ENCODE measurements around the gene PLPPR3.

PLPPR3 gene

GRCh38 chr19:792306-792885 is 29.4 kb downstream of the PLPPR3 start (continued):
- TF ChIP-seq CSRNP3 (CRISPR knock-in tag; IDR thresholded peaks at IDR 0.05) (no peak), OSR1 (CRISPR knock-in tag; IDR thresholded peaks at IDR 0.05) (no peak), BACH2 (CRISPR knock-in tag; IDR thresholded peaks at IDR 0.05; ENCODE audit: borderline replicate concordance) (no peak)

GRCh38 chr19:791567-792305 is 30.0 kb downstream of the PLPPR3 start:
- no peak for TF ChIP-seq PPARA (CRISPR knock-in tag; IDR thresholded peaks at IDR 0.05; ENCODE audit: borderline replicate concordance)
- TF ChIP-seq ISL1 (CRISPR knock-in tag; IDR thresholded peaks at IDR 0.05): no peak
- TF ChIP-seq PATZ1 (CRISPR knock-in tag; IDR thresholded peaks at IDR 0.05; ENCODE audit: borderline replicate concordance): no peak
- no peak for TF ChIP-seq ZNF8 (CRISPR knock-in tag; IDR thresholded peaks at IDR 0.05)
- TF ChIP-seq ZNF565 (CRISPR knock-in tag; conservative IDR thresholded peaks at IDR 0.05; ENCODE audit: low read depth): no peak
- no peak for TF ChIP-seq OSR1 (CRISPR knock-in tag; IDR thresholded peaks at IDR 0.05)
- TF ChIP-seq ESRRG (CRISPR knock-in tag; IDR thresholded peaks at IDR 0.05): no peak
- no peak for ATAC-seq

- TF ChIP-seq PATZ1 (CRISPR knock-in tag; IDR thresholded peaks at IDR 0.05; ENCODE audit: borderline replicate concordance) (no peak), ESRRG (CRISPR knock-in tag; IDR thresholded peaks at IDR 0.05) (no peak), CSDC2 (CRISPR knock-in tag; IDR thresholded peaks at IDR 0.05) (no peak), ZFP3 (CRISPR knock-in tag; IDR thresholded peaks at IDR 0.05) (no peak), ZC3H10 (CRISPR knock-in tag; IDR thresholded peaks at IDR 0.05) (no peak), TCF4 (CRISPR knock-in tag; IDR thresholded peaks at IDR 0.05; ENCODE audit: borderline replicate concordance) (no peak), OSR1 (CRISPR knock-in tag; IDR thresholded peaks at IDR 0.05) (no peak), GLIS3 (CRISPR knock-in tag; IDR thresholded peaks at IDR 0.05) (no peak), TSHZ2 (CRISPR knock-in tag; IDR thresholded peaks at IDR 0.05) (no peak), PPARA (CRISPR knock-in tag; IDR thresholded peaks at IDR 0.05; ENCODE audit: borderline replicate concordance) (no peak), CSRNP3 (CRISPR knock-in tag; IDR thresholded peaks at IDR 0.05) (no peak), ARNTL (CRISPR knock-in tag; IDR thresholded peaks at IDR 0.05; ENCODE audit: borderline replicate concordance, low read depth) (no peak), RARB (CRISPR knock-in tag; IDR thresholded peaks at IDR 0.05) (no peak), ISL1 (CRISPR knock-in tag; IDR thresholded peaks at IDR 0.05) (no peak), SNAI2 (CRISPR knock-in tag; IDR thresholded peaks at IDR 0.05) (no peak), ZFP30 (CRISPR knock-in tag; IDR thresholded peaks at IDR 0.05) (no peak), ZNF565 (CRISPR knock-in tag; conservative IDR thresholded peaks at IDR 0.05; ENCODE audit: low read depth) (no peak)
- no peak for ATAC-seq
Measured at GRCh38 chr19:791007-791566, 30.7 kb downstream of the PLPPR3 start.

Data from SK-N-SH treated with all-trans-retinoic acid at 6 μM for 48 hours (cell line).